C4-2B (cell line): ENCODE measurements around the gene PHACTR1.
"Not testable (repeated sequence)": the region's sequence is repeated elsewhere in the genome, so short reads cannot be mapped to it uniquely, and the experiment has no call there.

Source experiments
- H3K27ac ChIP-seq: fragments of 450-650 bp; 2 replicates; pipeline ENCODE4 v1.5.1; 2017
- CTCF ChIP-seq: fragments of 450-650 bp; conservative IDR thresholded peaks from 2 replicates; pipeline ENCODE4 v1.5.1; 2017; ENCODE audit warnings: mild to moderate bottlenecking
- ZFX ChIP-seq: fragments of 450-650 bp; IDR thresholded peaks from 2 replicates; pipeline ENCODE4 v1.6.1; 2017

PHACTR1 gene

DNA sequence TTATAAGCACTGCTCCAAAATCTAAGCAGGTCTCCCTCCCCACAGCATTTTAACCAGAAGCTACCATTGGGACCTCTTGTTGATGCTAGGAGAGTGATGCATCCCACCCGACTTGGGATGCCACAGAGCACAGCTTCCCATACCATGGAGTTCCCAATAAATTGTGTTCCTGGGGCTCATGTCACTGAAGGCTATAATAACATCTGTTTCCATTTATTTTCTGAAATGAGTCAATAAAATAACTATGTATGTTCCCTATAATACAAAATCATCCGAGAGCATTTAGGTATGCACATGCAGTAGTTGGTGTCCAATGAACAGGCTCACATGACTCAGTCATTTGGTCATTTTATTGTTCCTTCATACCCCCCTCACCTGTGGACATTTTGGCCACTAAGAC is 407.6 kb downstream of the PHACTR1 start:
- no peak overlapping the region for H3K27ac ChIP-seq
- TF ChIP-seq CTCF, result no peak

DNA sequence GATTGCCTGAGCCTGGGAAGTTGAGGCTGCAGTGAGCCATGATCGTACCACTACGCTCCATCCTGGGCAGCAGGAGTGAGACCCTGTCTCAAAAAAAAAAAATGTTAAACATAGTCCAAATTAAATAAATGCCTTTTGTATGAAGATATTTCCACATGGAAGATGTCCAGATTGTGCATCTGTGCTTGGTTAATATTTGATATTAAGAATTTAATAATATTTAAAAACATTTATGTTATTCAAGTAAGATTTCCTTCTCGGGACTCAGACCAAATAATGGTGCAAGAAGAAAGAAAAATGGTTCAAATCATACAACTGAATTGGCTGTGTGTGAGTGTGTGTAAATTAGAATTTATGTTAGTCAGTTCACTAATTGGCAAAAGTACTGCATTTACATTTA is 409.3 kb downstream of the PHACTR1 start:
- H3K27ac ChIP-seq, result no peak overlapping the region
- TF ChIP-seq CTCF, result no peak
- no peak for TF ChIP-seq ZFX

DNA sequence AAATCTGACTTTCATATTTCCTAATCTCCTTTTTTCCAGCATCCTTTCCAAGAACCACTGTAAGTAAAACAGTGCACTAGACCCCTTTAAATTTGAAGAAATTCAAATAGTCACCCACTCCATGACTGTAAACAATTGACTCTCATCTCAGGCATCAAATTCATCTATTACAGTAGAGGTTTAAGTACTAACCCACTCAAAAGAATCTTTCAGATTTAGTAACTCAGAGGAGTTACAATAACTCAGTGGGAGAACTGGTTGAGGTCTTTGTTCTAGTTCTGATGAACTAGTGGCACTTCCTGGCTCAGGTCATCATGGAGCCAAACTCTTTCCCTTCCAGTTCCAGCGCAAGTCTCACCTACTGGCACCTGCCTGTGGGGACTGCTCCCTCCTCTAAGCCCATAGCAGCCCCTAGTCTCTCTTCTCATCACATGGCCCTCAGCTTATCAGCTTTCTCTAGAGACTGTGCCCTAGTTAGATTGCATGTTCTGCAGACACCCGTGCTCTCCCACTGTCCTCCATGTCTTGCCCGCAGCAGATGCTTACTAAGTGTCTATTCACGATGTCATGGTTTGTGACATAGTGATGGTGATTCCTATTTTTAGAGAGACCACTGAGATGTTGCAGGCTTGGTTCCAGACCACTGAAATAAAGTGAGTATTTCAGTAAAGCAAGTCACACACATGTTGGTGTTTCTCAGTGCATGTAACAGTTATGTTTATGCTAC is 415.5 kb downstream of the PHACTR1 start:
- no peak overlapping the region for H3K27ac ChIP-seq
- TF ChIP-seq CTCF (no peak), ZFX (no peak)

- not testable (repeated sequence) for H3K27ac ChIP-seq
Measured at GRCh38 chr6:13133894-13134293, 417.3 kb downstream of the PHACTR1 start.

DNA sequence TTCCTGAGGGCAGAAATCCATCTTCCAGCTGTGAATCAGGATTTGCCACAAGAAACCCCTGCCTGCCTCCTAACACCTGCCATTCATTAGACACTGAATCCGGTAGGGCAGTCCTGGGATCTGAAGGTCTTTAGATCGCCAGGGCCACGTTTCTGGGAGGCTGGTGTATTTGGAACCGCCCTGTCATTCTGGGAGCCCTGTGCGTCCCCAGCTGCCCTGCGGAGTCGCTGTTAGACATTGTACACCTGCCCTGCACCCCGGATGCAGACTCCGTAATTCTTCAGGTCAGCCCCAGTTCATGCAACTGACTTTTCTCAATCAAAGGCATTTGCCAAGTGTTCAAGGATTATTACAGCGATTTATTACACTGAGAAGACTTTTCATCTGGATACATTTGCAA is 418.6 kb downstream of the PHACTR1 start:
- TF ChIP-seq ZFX (no peak), CTCF (no peak)
- no peak overlapping the region for H3K27ac ChIP-seq

DNA sequence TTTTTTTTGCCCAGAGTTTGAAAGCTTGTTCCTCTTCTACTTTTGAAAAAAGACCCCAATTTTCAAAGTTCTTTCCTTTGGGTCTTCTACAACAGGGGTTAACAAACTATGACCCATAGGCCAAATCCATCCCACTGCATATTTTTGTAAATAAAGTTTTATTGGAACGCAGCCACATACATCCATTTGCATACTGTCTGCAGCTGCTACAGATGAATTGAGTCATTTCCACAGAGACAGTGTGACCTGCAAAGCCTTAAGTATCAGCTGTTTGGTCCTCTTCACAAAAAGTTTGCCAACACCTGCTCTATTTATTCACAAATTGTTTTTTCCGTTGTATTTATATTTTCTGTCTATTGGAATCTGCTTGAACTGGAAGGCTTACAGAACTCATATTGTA is 422.6 kb downstream of the PHACTR1 start:
- no peak overlapping the region for H3K27ac ChIP-seq
- TF ChIP-seq CTCF (no peak), ZFX (no peak)

GRCh38 chr6:13140980-13141379 is 424.4 kb downstream of the PHACTR1 start:
- TF ChIP-seq CTCF (no peak), ZFX (no peak)
- no peak overlapping the region for H3K27ac ChIP-seq

GRCh38 chr6:13141387-13141786 is 424.8 kb downstream of the PHACTR1 start:
- no peak for TF ChIP-seq CTCF
- no peak for TF ChIP-seq ZFX

More at GRCh38 chr6:13141387-13141786, 424.8 kb downstream of the PHACTR1 start:
- H3K27ac ChIP-seq, result no peak overlapping the region
